Measurements from ENCODE around the gene PDZK1.

DNA sequence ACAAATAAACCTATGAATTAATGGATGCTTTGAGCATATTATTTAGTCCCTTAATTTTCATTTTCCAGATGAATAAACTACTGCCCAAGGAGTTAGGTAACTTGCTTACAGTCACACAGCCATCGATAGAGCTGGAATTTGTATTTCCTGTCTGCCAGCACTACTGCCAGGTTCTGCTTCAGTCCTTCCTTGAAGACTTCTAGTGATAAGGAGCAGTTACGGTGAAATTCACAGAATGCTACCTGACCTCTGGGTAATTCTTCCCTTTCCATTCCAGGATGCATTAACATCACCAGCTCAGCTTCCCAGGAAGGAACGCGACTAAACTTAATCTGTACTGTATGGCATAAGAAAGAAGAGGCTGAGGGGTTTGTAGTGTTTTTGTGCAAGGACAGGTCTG, 23.3 kb upstream of the PDZK1 start:
- TF ChIP-seq, protein P1, sequence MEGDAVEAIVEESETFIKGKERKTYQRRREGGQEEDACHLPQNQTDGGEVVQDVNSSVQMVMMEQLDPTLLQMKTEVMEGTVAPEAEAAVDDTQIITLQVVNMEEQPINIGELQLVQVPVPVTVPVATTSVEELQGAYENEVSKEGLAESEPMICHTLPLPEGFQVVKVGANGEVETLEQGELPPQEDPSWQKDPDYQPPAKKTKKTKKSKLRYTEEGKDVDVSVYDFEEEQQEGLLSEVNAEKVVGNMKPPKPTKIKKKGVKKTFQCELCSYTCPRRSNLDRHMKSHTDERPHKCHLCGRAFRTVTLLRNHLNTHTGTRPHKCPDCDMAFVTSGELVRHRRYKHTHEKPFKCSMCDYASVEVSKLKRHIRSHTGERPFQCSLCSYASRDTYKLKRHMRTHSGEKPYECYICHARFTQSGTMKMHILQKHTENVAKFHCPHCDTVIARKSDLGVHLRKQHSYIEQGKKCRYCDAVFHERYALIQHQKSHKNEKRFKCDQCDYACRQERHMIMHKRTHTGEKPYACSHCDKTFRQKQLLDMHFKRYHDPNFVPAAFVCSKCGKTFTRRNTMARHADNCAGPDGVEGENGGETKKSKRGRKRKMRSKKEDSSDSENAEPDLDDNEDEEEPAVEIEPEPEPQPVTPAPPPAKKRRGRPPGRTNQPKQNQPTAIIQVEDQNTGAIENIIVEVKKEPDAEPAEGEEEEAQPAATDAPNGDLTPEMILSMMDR (IDR thresholded peaks at IDR 0.05), result no peak
- no peak for TF ChIP-seq POLR2A (IDR thresholded peaks at IDR 0.05)
